Stomach (tissue), 4 donors: ENCODE measurements around the gene SLC35F3.

Source experiments
- EP300 ChIP-seq: sonication (generic); formaldehyde crosslinking; IDR thresholded peaks from one replicate; pipeline ENCODE4 v1.6.1; 2017; ENCODE audit warnings: antibody characterized with exemption
- POLR2A ChIP-seq, 4 donors: fragments of 450-650 bp; IDR thresholded peaks; one replicate each; pipeline ENCODE4 v1.6.1; 2016; ENCODE audit warnings: antibody characterized with exemption in 4 of 4, control low read depth in 2 of 4, mild to moderate bottlenecking in 1 of 4, moderate library complexity in 1 of 4
- POLR2AphosphoS5 ChIP-seq, 3 donors: sonication (generic); formaldehyde crosslinking; IDR thresholded peaks; one replicate each; pipeline ENCODE4 v1.6.1; 2016; ENCODE audit warnings: antibody characterized with exemption in 3 of 3
- TF ChIP-seq, protein P1 (sequence below), 7 experiments: fragments of 450-650 bp in 4 of 7; fragments of 200-600 bp in 3 of 7; sonication (generic) in 3 of 7; IDR thresholded peaks; one replicate each; pipeline ENCODE4 v1.5.1; 2016 to 2019; ENCODE audit warnings: antibody characterized with exemption in 7 of 7, control low read depth in 2 of 7, mild to moderate bottlenecking in 1 of 7

DNA sequence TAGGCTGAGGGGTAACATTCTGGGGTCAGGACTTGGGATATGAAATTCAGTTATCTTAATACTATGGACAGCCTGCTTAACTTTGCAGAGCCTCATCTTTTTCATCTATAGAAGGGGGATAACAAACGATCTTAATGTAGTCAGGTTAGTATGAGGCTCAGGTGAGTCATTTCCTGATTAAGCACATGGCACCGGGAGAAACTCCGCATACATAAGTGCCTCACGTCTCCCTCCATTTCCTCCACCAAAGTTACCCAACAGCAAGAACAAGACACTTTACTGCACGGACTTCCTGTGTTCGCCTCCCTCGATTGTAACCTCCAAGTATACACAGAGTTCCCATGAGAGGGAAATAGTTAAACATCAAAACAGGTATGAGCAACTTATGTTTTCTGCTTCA, 356.1 kb downstream of the SLC35F3 start:
- TF ChIP-seq POLR2A (IDR thresholded peaks at IDR 0.05) (no peak), EP300 (no peak), POLR2AphosphoS5 (IDR thresholded peaks at IDR 0.05) (no peak)
- TF ChIP-seq, protein P1, sequence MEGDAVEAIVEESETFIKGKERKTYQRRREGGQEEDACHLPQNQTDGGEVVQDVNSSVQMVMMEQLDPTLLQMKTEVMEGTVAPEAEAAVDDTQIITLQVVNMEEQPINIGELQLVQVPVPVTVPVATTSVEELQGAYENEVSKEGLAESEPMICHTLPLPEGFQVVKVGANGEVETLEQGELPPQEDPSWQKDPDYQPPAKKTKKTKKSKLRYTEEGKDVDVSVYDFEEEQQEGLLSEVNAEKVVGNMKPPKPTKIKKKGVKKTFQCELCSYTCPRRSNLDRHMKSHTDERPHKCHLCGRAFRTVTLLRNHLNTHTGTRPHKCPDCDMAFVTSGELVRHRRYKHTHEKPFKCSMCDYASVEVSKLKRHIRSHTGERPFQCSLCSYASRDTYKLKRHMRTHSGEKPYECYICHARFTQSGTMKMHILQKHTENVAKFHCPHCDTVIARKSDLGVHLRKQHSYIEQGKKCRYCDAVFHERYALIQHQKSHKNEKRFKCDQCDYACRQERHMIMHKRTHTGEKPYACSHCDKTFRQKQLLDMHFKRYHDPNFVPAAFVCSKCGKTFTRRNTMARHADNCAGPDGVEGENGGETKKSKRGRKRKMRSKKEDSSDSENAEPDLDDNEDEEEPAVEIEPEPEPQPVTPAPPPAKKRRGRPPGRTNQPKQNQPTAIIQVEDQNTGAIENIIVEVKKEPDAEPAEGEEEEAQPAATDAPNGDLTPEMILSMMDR (IDR thresholded peaks at IDR 0.05), result no peak
